ENCODE data around the gene SGK1. TPM values are rescaled to one million over a fixed set of nuclear protein-coding genes. Genes with fewer than 3 reads are reported as not detected.
"Not testable (repeated sequence)": the region's sequence is repeated elsewhere in the genome, so short reads cannot be mapped to it uniquely, and the experiment has no call there.

SGK1 gene
- total RNA-seq, 1 donor from 2014 or later, result 91.0 TPM

DNA sequence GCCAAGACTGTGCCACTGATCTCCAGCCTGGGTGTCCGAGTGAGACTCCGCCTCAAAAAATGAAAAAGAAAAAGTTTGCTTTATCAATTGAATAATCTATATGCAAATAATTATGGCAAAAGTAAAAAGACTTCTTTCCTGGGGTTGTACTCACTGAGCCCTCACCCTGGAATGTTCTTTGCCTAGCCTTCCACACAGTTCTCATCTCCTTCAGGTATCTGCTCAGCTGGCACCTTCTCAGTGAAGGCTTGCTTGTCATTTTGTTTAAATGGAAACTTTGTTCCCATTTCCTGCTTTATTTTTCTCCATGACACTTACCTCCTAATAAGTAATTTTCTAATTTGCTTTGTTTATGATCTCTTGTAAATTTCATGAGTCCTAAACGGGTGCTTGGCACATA lies 96.7 kb downstream of the SGK1 start:
- Mint-ChIP-seq H3K4me1 (ENCODE audit: low read depth) (peaks cover 7% of the 10 kb centered on the region), H3K36me3 (ENCODE audit: low read depth) (no peaks in the 10 kb centered on the region), H3K27ac (ENCODE audit: unreplicated experiment) (no peak overlapping the region), H3K9me3 (ENCODE audit: low read depth) (peaks cover 2% of the 10 kb centered on the region), H3K27me3 (ENCODE audit: low read depth) (no peaks in the 10 kb centered on the region), H3K4me3 (ENCODE audit: unreplicated experiment) (no peak overlapping the region)
- DNase-seq (ENCODE audit: low spot score), result no peak
- TF ChIP-seq, protein P1, sequence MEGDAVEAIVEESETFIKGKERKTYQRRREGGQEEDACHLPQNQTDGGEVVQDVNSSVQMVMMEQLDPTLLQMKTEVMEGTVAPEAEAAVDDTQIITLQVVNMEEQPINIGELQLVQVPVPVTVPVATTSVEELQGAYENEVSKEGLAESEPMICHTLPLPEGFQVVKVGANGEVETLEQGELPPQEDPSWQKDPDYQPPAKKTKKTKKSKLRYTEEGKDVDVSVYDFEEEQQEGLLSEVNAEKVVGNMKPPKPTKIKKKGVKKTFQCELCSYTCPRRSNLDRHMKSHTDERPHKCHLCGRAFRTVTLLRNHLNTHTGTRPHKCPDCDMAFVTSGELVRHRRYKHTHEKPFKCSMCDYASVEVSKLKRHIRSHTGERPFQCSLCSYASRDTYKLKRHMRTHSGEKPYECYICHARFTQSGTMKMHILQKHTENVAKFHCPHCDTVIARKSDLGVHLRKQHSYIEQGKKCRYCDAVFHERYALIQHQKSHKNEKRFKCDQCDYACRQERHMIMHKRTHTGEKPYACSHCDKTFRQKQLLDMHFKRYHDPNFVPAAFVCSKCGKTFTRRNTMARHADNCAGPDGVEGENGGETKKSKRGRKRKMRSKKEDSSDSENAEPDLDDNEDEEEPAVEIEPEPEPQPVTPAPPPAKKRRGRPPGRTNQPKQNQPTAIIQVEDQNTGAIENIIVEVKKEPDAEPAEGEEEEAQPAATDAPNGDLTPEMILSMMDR (IDR thresholded peaks at IDR 0.05), result no peak

DNA sequence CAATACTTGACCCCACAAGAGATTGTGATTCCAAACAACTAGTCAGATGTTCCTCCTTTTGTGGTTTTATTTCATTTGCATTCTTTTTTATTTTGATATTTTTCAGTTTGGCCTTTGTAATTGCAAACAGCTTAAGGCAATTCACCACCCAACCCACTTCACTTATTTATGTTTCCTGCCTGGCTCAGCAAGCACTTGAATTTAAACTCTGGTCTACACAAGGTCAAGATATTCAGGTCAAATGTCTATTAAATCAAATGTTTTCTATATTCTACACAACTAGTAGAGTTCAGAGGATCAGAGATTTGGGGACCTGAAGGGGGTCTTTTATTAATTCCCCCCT lies 100.1 kb downstream of the SGK1 start:
- H3K9me3 Mint-ChIP-seq (ENCODE audit: low read depth), result peaks cover 2% of the 10 kb centered on the region
- no peak for DNase-seq (ENCODE audit: low spot score)
- TF ChIP-seq, protein P1 (IDR thresholded peaks at IDR 0.05), result no peak
- no peak overlapping the region for H3K4me3 Mint-ChIP-seq (ENCODE audit: unreplicated experiment)
- no peaks in the 10 kb centered on the region for H3K36me3 Mint-ChIP-seq (ENCODE audit: low read depth)
- H3K27me3 Mint-ChIP-seq (ENCODE audit: low read depth), result no peaks in the 10 kb centered on the region
- no peak overlapping the region for H3K27ac Mint-ChIP-seq (ENCODE audit: unreplicated experiment)
- no peaks in the 10 kb centered on the region for H3K4me1 Mint-ChIP-seq (ENCODE audit: low read depth)

DNA sequence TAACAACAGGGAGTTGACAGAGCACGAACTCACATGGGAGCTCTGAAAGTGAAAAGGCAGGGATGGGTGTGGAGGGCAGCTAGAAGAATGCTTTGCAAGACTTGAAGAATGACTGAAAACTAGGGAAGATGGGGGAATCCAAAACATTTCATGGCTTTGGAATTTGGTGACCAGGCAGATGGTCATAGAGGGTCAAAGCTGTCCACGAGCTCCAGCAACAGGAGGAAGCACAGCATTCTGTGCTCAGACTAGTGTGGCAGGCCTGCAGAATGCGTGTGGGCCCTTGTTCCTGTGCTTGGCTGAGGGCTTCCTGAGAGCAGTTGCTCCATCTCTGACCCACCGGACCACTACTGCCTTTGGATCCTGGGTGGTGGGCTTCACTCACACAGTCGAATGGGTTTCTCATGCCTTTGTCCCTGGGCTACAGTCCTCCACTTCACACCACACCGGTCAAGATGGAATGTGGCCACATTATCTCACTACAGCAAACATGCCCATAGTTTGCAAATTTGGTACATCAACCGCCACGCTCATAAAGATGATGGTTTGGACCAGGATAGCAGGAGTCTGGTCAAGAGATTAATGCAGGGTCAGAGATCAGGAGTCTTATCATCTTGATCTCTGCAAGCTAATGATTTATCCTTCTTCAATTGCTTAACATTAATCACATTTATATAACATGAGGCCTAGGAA lies 100.7 kb downstream of the SGK1 start:
- H3K4me1 Mint-ChIP-seq (ENCODE audit: low read depth), result no peaks in the 10 kb centered on the region
- no peaks in the 10 kb centered on the region for H3K27me3 Mint-ChIP-seq (ENCODE audit: low read depth)
- peaks cover 2% of the 10 kb centered on the region for H3K9me3 Mint-ChIP-seq (ENCODE audit: low read depth)
- no peak for DNase-seq (ENCODE audit: low spot score)
- H3K4me3 Mint-ChIP-seq (ENCODE audit: unreplicated experiment), result no peak overlapping the region
- H3K27ac Mint-ChIP-seq (ENCODE audit: unreplicated experiment), result no peak overlapping the region
- no peaks in the 10 kb centered on the region for H3K36me3 Mint-ChIP-seq (ENCODE audit: low read depth)
- TF ChIP-seq, protein P1 (IDR thresholded peaks at IDR 0.05), result no peak

DNA sequence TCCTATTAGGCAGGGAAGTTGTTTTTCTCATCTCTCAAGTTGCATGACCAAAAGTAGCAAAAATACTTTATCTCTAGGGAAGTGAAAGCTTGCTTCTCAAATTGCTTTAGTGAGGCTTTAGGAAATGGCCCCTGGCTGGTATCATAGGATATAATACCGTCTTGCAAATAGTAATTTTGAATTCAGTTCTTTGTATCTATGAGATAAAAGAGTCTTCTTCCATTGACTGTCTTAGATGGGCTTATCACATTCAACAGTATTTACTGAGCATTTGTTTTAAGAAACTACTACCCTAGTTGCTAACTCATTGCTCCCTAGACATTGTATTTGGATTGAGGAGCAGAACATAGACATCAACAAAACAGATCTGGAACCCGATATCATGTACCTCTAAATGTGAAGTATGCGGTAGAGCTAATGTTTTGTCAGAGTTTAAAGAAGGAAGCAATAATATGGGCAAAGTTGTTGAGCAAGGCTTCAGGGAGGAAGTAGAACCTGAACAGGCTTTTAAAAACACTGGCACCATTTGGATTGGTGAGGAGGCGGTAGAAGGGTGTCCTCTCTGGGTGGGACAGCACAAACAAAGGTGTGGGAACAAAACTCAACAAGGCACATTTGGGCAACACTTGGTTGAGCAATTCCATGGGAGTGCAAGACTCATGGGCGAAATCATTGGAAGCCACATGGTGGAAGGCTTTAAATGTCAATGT lies 101.5 kb downstream of the SGK1 start:
- Mint-ChIP-seq H3K27ac (ENCODE audit: unreplicated experiment) (no peak overlapping the region), H3K9me3 (ENCODE audit: low read depth) (peaks cover 2% of the 10 kb centered on the region), H3K4me3 (ENCODE audit: unreplicated experiment) (no peak overlapping the region), H3K36me3 (ENCODE audit: low read depth) (no peaks in the 10 kb centered on the region), H3K4me1 (ENCODE audit: low read depth) (no peaks in the 10 kb centered on the region), H3K27me3 (ENCODE audit: low read depth) (no peaks in the 10 kb centered on the region)
- DNase-seq (ENCODE audit: low spot score), result no peak
- TF ChIP-seq, protein P1 (IDR thresholded peaks at IDR 0.05), result no peak

DNA sequence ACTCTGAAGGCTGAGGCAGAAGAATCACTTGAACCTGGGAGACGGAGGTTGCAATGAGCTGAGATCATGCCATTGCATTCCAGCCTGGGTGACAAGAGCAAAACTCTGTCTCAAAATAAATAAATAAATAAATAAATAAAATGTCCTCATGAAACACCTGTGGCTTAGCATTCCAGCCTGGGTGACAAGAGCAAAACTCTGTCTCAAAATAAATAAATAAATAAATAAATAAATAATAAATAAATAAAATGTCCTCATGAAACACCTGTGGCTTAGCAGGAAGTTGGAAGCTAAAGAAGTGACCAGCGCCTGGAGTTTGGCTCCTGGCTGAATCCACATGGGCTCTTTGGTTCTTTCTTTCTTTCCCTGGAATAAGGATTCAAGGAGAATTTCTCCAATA lies 104.5 kb downstream of the SGK1 start:
- not testable (repeated sequence) for H3K4me1 Mint-ChIP-seq (ENCODE audit: low read depth); H3K4me3 Mint-ChIP-seq (ENCODE audit: unreplicated experiment); H3K36me3 Mint-ChIP-seq (ENCODE audit: low read depth); DNase-seq (ENCODE audit: low spot score); H3K9me3 Mint-ChIP-seq (ENCODE audit: low read depth); H3K27ac Mint-ChIP-seq (ENCODE audit: unreplicated experiment); H3K27me3 Mint-ChIP-seq (ENCODE audit: low read depth)

DNA sequence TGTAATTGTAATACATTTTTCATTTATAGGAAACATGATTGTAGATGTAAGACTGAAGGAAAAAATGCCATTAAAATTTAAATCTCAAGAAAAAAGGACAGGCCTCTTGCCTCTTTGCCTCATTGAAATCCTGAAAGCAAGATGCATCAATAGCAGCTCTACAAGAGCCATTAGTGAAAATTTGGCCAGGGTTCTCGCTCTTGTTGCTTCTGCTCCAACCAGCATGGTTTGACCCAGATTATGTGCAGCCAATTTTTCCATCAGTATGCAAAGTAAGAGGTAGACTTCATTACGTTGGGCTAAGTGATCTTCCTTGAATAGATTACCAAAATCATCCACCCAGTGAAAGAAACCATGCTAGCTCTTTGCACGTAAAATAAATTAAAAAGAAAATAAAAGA lies 106.6 kb downstream of the SGK1 start:
- Mint-ChIP-seq H3K27me3 (ENCODE audit: low read depth) (no peaks in the 10 kb centered on the region), H3K4me1 (ENCODE audit: low read depth) (no peaks in the 10 kb centered on the region), H3K9me3 (ENCODE audit: low read depth) (no peaks in the 10 kb centered on the region), H3K4me3 (ENCODE audit: unreplicated experiment) (no peak overlapping the region), H3K36me3 (ENCODE audit: low read depth) (no peaks in the 10 kb centered on the region), H3K27ac (ENCODE audit: unreplicated experiment) (no peak overlapping the region)
- DNase-seq (ENCODE audit: low spot score), result no peak
- TF ChIP-seq, protein P1 (IDR thresholded peaks at IDR 0.05), result no peak
